HCT116 (cell line): ENCODE measurements around the gene CFAP46. TPM values are rescaled to one million over a fixed set of nuclear protein-coding genes. Genes with fewer than 3 reads are reported as not detected.

ENCODE experiments used
- ATAC-seq: fragments of 200-7000 bp; cut with Tn5 transposase; 2 replicates; pipeline ENCODE4 v1.9.1; 2020; ENCODE audit warnings: mild to moderate bottlenecking, moderate library complexity
- BruUV-seq: library from RNA; stranded (reverse); fragments of 400-500 nt; replicated peaks from 2 replicates; lab custom pipeline; 2021; lab: Mats Ljungman, UMichigan
- CTCF ChIA-PET: fragments of 300-600 bp; sonication (Branson Sonifier 250); formaldehyde crosslinking; loops from one replicate; lab custom pipeline; 2021; ENCODE audit warnings: antibody characterized with exemption; lab: Charles Lee
- POLR2A ChIA-PET: fragments of 300-600, 350-600 bp; sonication (Branson Sonifier 250); formaldehyde crosslinking; loops from one replicate; lab custom pipeline; 2021; ENCODE audit warnings: antibody characterized with exemption; lab: Charles Lee
- RAD21 ChIA-PET, 2 experiments: fragments of 300-600 bp; sonication (Branson Sonifier 250); formaldehyde crosslinking; loops; one replicate each; lab custom pipeline; 2023; ENCODE audit warnings: low total read pairs in 2 of 2; ENCODE audit not compliant: uncharacterized antibody in 2 of 2, unreplicated experiment in 2 of 2, low non-redundant PET in 1 of 2; lab: Charles Lee
- DNase-seq: peaks from one replicate; pipeline ENCODE4 v3.0.0-alpha.2; 2010; ENCODE audit warnings: low read depth, low spot score
- H2AFZ ChIP-seq: fragments of 200-600 bp; shearing (Covaris generic), sonication (generic); 2 replicates; pipeline ENCODE4 v1.6.1; 2017; ENCODE audit warnings: low read depth, mixed run types, mixed read lengths, antibody characterized with exemption, low read length; ENCODE audit not compliant: poor library complexity, severe bottlenecking
- H3K27ac ChIP-seq: 2 replicates; pipeline ENCODE4 v1.5.1; 2012; ENCODE audit warnings: low read depth, low read length
- H3K27me3 ChIP-seq: fragments of 200-600 bp; sonication (generic); 2 replicates; pipeline ENCODE4 v1.6.1; 2016; ENCODE audit warnings: mixed run types, low read length, mixed read lengths; ENCODE audit not compliant: insufficient read depth
- H3K36me3 ChIP-seq, 2 experiments: fragments of 200-500 bp in 1 of 2; fragments of 200-600 bp in 1 of 2; sonication (Bioruptor generic) in 1 of 2; sonication (generic) in 1 of 2; 2 replicates each; pipeline versions ENCODE4 v1.5.1 to v1.6.1; 2014 to 2016; ENCODE audit warnings: low read length in 2 of 2, inconsistent platforms in 1 of 2, mixed read lengths in 1 of 2, mixed run types in 1 of 2; ENCODE audit not compliant: insufficient read depth in 2 of 2, control insufficient read depth in 1 of 2
- H3K4me1 ChIP-seq, 2 experiments: fragments of 200-600 bp in 1 of 2; sonication (generic) in 1 of 2; 2 replicates each; pipeline versions ENCODE4 v1.5.1 to v1.6.1; 2012 to 2017; ENCODE audit warnings: low read length in 2 of 2, inconsistent platforms in 1 of 2, mild to moderate bottlenecking in 1 of 2, mixed read lengths in 1 of 2, mixed run types in 1 of 2, moderate library complexity in 1 of 2; ENCODE audit not compliant: insufficient read depth in 2 of 2, control insufficient read depth in 1 of 2
- H3K4me2 ChIP-seq: fragments of 200-600 bp; sonication (generic); 2 replicates; pipeline ENCODE4 v1.6.1; 2017; ENCODE audit warnings: mixed run types, low read length, mixed read lengths
- H3K4me3 ChIP-seq, 2 experiments: fragments of 200-600 bp in 1 of 2; sonication (generic) in 1 of 2; replicated peaks in 1 of 2; 2 replicates each; pipeline ENCODE4 v1.5.1; 2011 to 2016; ENCODE audit warnings: low read length in 2 of 2, control low read depth in 1 of 2, low read depth in 1 of 2, mild to moderate bottlenecking in 1 of 2, mixed read lengths in 1 of 2, mixed run types in 1 of 2
- H3K79me2 ChIP-seq: fragments of 200-600 bp; sonication (generic); 2 replicates; pipeline ENCODE4 v1.6.1; 2017; ENCODE audit warnings: mild to moderate bottlenecking, mixed run types, low read length, moderate library complexity, mixed read lengths; ENCODE audit not compliant: insufficient read depth
- H3K9ac ChIP-seq: fragments of 200-600 bp; sonication (generic); 2 replicates; pipeline ENCODE4 v1.6.1; 2016; ENCODE audit warnings: low read length, mixed read lengths
- H3K9me2 ChIP-seq: fragments of 200-600 bp; sonication (generic), shearing (Covaris generic); 2 replicates; pipeline ENCODE4 v1.6.1; 2017; ENCODE audit warnings: mixed run types, mild to moderate bottlenecking, moderate library complexity; ENCODE audit not compliant: insufficient read depth
- H3K9me3 ChIP-seq, 2 experiments: fragments of 200-500 bp in 1 of 2; fragments of 200-600 bp in 1 of 2; sonication (Bioruptor generic) in 1 of 2; sonication (generic) in 1 of 2; 2 replicates each; pipeline ENCODE4 v1.6.1; 2014 to 2017; ENCODE audit warnings: low read length in 2 of 2, mixed read lengths in 2 of 2, inconsistent platforms in 1 of 2, low read depth in 1 of 2, mild to moderate bottlenecking in 1 of 2, mixed run types in 1 of 2, moderate library complexity in 1 of 2; ENCODE audit not compliant: control insufficient read depth in 1 of 2, insufficient read depth in 1 of 2
- H4K20me1 ChIP-seq: fragments of 200-600 bp; sonication (generic), shearing (Covaris generic); 2 replicates; pipeline ENCODE4 v1.6.1; 2017; ENCODE audit warnings: mixed run types, mild to moderate bottlenecking, moderate library complexity; ENCODE audit not compliant: insufficient read depth
- CBX3 ChIP-seq: IDR thresholded peaks from 2 replicates; pipeline ENCODE4 v1.6.1; 2012; ENCODE audit warnings: low read depth
- CEBPB ChIP-seq: IDR thresholded peaks from 2 replicates; pipeline ENCODE4 v1.6.1; 2012; ENCODE audit warnings: low read depth
- EGR1 ChIP-seq: IDR thresholded peaks from 2 replicates; pipeline ENCODE4 v1.6.1; 2012; ENCODE audit warnings: low read depth
- ELF1 ChIP-seq: IDR thresholded peaks from 2 replicates; pipeline ENCODE4 v1.6.1; 2012; ENCODE audit warnings: low read depth, borderline replicate concordance
- EZH2 ChIP-seq: fragments of 200-600 bp; sonication (generic); IDR thresholded peaks from 2 replicates; pipeline ENCODE4 v1.6.1; 2017; ENCODE audit warnings: antibody characterized with exemption, mixed run types
- EZH2phosphoT487 ChIP-seq: fragments of 200-600 bp; IDR thresholded peaks from 2 replicates; pipeline ENCODE4 v1.6.1; 2018; ENCODE audit warnings: antibody characterized with exemption, borderline replicate concordance
- JUND ChIP-seq: IDR thresholded peaks from 2 replicates; pipeline ENCODE4 v1.6.1; 2012
- MAX ChIP-seq: IDR thresholded peaks from 2 replicates; pipeline ENCODE4 v1.6.1; 2012
- POLR2A ChIP-seq: IDR thresholded peaks from 2 replicates; pipeline ENCODE4 v1.7.0; 2011; ENCODE audit warnings: borderline replicate concordance; ENCODE audit not compliant: insufficient read depth, insufficient read length; ENCODE audit errors: extremely low read depth
- POLR2AphosphoS5 ChIP-seq: IDR thresholded peaks from 2 replicates; pipeline ENCODE4 v1.6.1; 2011; ENCODE audit warnings: mild to moderate bottlenecking, low read depth, low read length, moderate library complexity
- SP1 ChIP-seq: IDR thresholded peaks from 2 replicates; pipeline ENCODE4 v1.6.1; 2012; ENCODE audit warnings: low read depth
- SRF ChIP-seq: IDR thresholded peaks from 2 replicates; pipeline ENCODE4 v1.6.1; 2012; ENCODE audit warnings: low read depth
- YY1 ChIP-seq: IDR thresholded peaks from 2 replicates; pipeline ENCODE4 v1.6.1; 2011; ENCODE audit warnings: low read length, low read depth, moderate library complexity, mild to moderate bottlenecking; ENCODE audit not compliant: insufficient replicate concordance; ENCODE audit errors: extremely low read depth
- ZFX ChIP-seq: fragments of 450-650 bp; IDR thresholded peaks from 2 replicates; pipeline ENCODE4 v1.6.1; 2017
- intact Hi-C: fragments of 100-400 bp; cut with micrococcal nuclease; formaldehyde crosslinking; loops from 2 replicates; pipeline ENCODE4 v1.10.0; 2022
- total RNA-seq: library from RNA; stranded (reverse); gene quantifications from one replicate; pipeline ENCODE4 v1.2.1, GENCODE V29; 2021; ENCODE audit not compliant: unreplicated experiment

The CFAP46 gene
- total RNA-seq, 1 experiment from 2014 or later, result 1.4 TPM

- Histone ChIP-seq H3K4me1 (no peaks in the 10 kb centered on the region), H2AFZ (no peak overlapping the region), H3K27ac (no peak overlapping the region), H3K36me3 (no peaks in the 10 kb centered on the region), H3K9me2 (no peaks in the 10 kb centered on the region), H3K4me2 (no peak overlapping the region), H3K79me2 (no peaks in the 10 kb centered on the region), H4K20me1 (no peaks in the 10 kb centered on the region), H3K4me3 (no peak overlapping the region), H3K9ac (no peak overlapping the region), H3K27me3 (no peaks in the 10 kb centered on the region), H3K9me3 (no peaks in the 10 kb centered on the region)
- no peak for DNase-seq
- no TSS peak for BruUV-seq
- no peak for ATAC-seq
- intact Hi-C loops, result no loop called here
- ChIA-PET RAD21 (no interaction called here), POLR2A (no interaction called here), CTCF (no interaction called here)
- TF ChIP-seq EGR1 (no peak), POLR2AphosphoS5 (no peak), CEBPB (no peak), JUND (no peak), EZH2phosphoT487 (no peak), CBX3 (no peak), MAX (no peak), SP1 (no peak)
These were observed 25.9 kb downstream of the CFAP46 start for GRCh38 chr10:132916421-132916841.

- Histone ChIP-seq H4K20me1 (no peaks in the 10 kb centered on the region), H3K9me2 (no peaks in the 10 kb centered on the region), H3K36me3 (no peaks in the 10 kb centered on the region), H3K27me3 (no peaks in the 10 kb centered on the region), H3K9ac (no peak overlapping the region), H3K27ac (no peak overlapping the region), H3K9me3 (no peaks in the 10 kb centered on the region), H3K79me2 (no peaks in the 10 kb centered on the region), H3K4me3 (no peak overlapping the region), H3K4me1 (no peaks in the 10 kb centered on the region), H2AFZ (no peak overlapping the region), H3K4me2 (no peak overlapping the region)
- RAD21 ChIA-PET, result no interaction called here
- CTCF ChIA-PET, result no interaction called here
- ATAC-seq (no peak), DNase-seq (no peak)
- TF ChIP-seq POLR2A (no peak), CEBPB (no peak), EGR1 (no peak), ZFX (no peak), JUND (no peak), SRF (no peak), POLR2AphosphoS5 (no peak), ELF1 (no peak), YY1 (no peak), EZH2 (no peak)
- intact Hi-C loops, result no loop called here
- BruUV-seq, result no TSS peak
- POLR2A ChIA-PET, result no interaction called here
These were observed 27.0 kb downstream of the CFAP46 start for GRCh38 chr10:132915411-132915810.
